ENCODE measurements around the gene ATF7IP2.
"Not testable (repeated sequence)": the region's sequence is repeated elsewhere in the genome, so short reads cannot be mapped to it uniquely, and the experiment has no call there.

Gene ATF7IP2

GRCh38 chr16:10453159-10453510 is 67.3 kb downstream of the ATF7IP2 start:
- no peak for ATAC-seq

GRCh38 chr16:10465821-10466220 is 80.0 kb downstream of the ATF7IP2 start:
- ATAC-seq, result no peak

GRCh38 chr16:10466313-10466712 is 80.5 kb downstream of the ATF7IP2 start:
- no peak for ATAC-seq

GRCh38 chr16:10466861-10467260 is 81.0 kb downstream of the ATF7IP2 start:
- no peak for ATAC-seq

GRCh38 chr16:10476636-10477035 is 90.8 kb downstream of the ATF7IP2 start:
- ATAC-seq, result not testable (repeated sequence)

GRCh38 chr16:10480151-10480550 is 94.3 kb downstream of the ATF7IP2 start:
- no peak for ATAC-seq

- ATAC-seq, result no peak
Observed at GRCh38 chr16:10485159-10485558, 99.3 kb downstream of the ATF7IP2 start.

GRCh38 chr16:10485698-10486382 is 100.0 kb downstream of the ATF7IP2 start:
- no peak for ATAC-seq

GRCh38 chr16:10490141-10490540 is 104.3 kb downstream of the ATF7IP2 start:
- no peak for ATAC-seq

- no peak for ATAC-seq
Observed at GRCh38 chr16:10493276-10493675, 107.4 kb downstream of the ATF7IP2 start.

GRCh38 chr16:10494343-10495030 is 108.6 kb downstream of the ATF7IP2 start:
- ATAC-seq, result no peak

- no peak for ATAC-seq
Observed at GRCh38 chr16:10495031-10495345, 109.1 kb downstream of the ATF7IP2 start.

GRCh38 chr16:10497132-10498101 is 111.6 kb downstream of the ATF7IP2 start:
- ATAC-seq, result no peak

- ATAC-seq, result no peak
Observed at GRCh38 chr16:10500582-10500981, 114.7 kb downstream of the ATF7IP2 start.

GRCh38 chr16:10501016-10501607 is 115.3 kb downstream of the ATF7IP2 start:
- peak in 1 of 2 donors; percentile 36 for ATAC-seq

GRCh38 chr16:10502776-10503175 is 116.9 kb downstream of the ATF7IP2 start:
- ATAC-seq, result no peak

- no peak for ATAC-seq
Observed at GRCh38 chr16:10504404-10504885, 118.6 kb downstream of the ATF7IP2 start.

- not testable (repeated sequence) for ATAC-seq
Observed at GRCh38 chr16:10505286-10505685, 119.4 kb downstream of the ATF7IP2 start.

GRCh38 chr16:10509534-10510025 is 123.7 kb downstream of the ATF7IP2 start:
- ATAC-seq, result peak; percentile 70 to 78

- no peak for ATAC-seq
Observed at GRCh38 chr16:10510279-10510678, 124.4 kb downstream of the ATF7IP2 start.

- peak; percentile 81 to 82 for ATAC-seq
Observed at GRCh38 chr16:10511829-10512228, 126.0 kb downstream of the ATF7IP2 start.

- no peak for ATAC-seq
Observed at GRCh38 chr16:10514369-10515055, 128.7 kb downstream of the ATF7IP2 start.

All from activated CD4-positive, CD25-positive, alpha-beta regulatory T cell treated with anti-CD3 and anti-CD28 coated beads, Interleukin-2, amount 50 U/mL, for 24 hours (primary cell).